Measurements from ENCODE around the gene TSPAN5.
"Not testable (repeated sequence)": the region's sequence is repeated elsewhere in the genome, so short reads cannot be mapped to it uniquely, and the experiment has no call there.

- TF ChIP-seq POLR2A (IDR thresholded peaks at IDR 0.05; ENCODE audit: low read length); GATA1 (IDR thresholded peaks at IDR 0.05; ENCODE audit: low read depth, low read length): not testable (repeated sequence)
Observed at GRCh38 chr4:98479590-98479989, 178.8 kb downstream of the TSPAN5 start.
